Panc1 (cell line): Measurements from ENCODE around the gene NOS1AP. TPM values are rescaled to one million over a fixed set of nuclear protein-coding genes. Genes with fewer than 3 reads are reported as not detected.

ENCODE experiments used
- ATAC-seq: fragments of 200-7000 bp; cut with Tn5 transposase; 2 replicates; pipeline ENCODE4 v1.9.1; 2020; ENCODE audit warnings: mild to moderate bottlenecking, moderate library complexity
- BruUV-seq: library from RNA; stranded (reverse); fragments of 400-500 nt; replicated peaks from 2 replicates; lab custom pipeline; 2021; lab: Mats Ljungman, UMichigan
- CTCF ChIA-PET: fragments of 300-600 bp; sonication (Branson Sonifier 250); formaldehyde crosslinking; loops from one replicate; lab custom pipeline; 2022; ENCODE audit warnings: antibody characterized with exemption; lab: Charles Lee
- POLR2A ChIA-PET: fragments of 300-600 bp; sonication (Branson Sonifier 250); formaldehyde crosslinking; loops from one replicate; lab custom pipeline; 2022; ENCODE audit warnings: antibody characterized with exemption; lab: Charles Lee
- DNase-seq: peaks from one replicate; pipeline ENCODE4 v3.0.0-alpha.2; 2010; ENCODE audit warnings: low read depth, low spot score
- H3K27ac ChIP-seq: 2 replicates; pipeline ENCODE4 v1.5.1; 2011; ENCODE audit warnings: mild to moderate bottlenecking, low read length, inconsistent platforms
- H3K27me3 ChIP-seq: fragments of 200-500 bp; sonication (Bioruptor generic); 2 replicates; pipeline ENCODE4 v1.6.0; 2014; ENCODE audit warnings: low read length, inconsistent platforms; ENCODE audit not compliant: control insufficient read depth, insufficient read depth
- H3K36me3 ChIP-seq: fragments of 200-500 bp; sonication (Bioruptor generic); 2 replicates; pipeline ENCODE4 v1.5.1; 2014; ENCODE audit warnings: inconsistent platforms, mild to moderate bottlenecking, low read length, moderate library complexity; ENCODE audit not compliant: control insufficient read depth, insufficient read depth
- H3K4me1 ChIP-seq: 2 replicates; pipeline ENCODE4 v1.5.1; 2011; ENCODE audit warnings: inconsistent platforms, mild to moderate bottlenecking, low read length, moderate library complexity; ENCODE audit not compliant: control insufficient read depth, insufficient read depth
- H3K4me3 ChIP-seq, 2 experiments: 2 replicates each; pipeline ENCODE4 v1.5.1; 2011 to 2012; ENCODE audit warnings: low read depth in 2 of 2, low read length in 2 of 2, mild to moderate bottlenecking in 2 of 2, inconsistent platforms in 1 of 2, moderate library complexity in 1 of 2
- H3K9me3 ChIP-seq: fragments of 200-500 bp; sonication (Bioruptor generic); 2 replicates; pipeline ENCODE4 v1.5.1; 2014; ENCODE audit warnings: low read depth, mild to moderate bottlenecking, inconsistent platforms, low read length, moderate library complexity; ENCODE audit not compliant: control insufficient read depth, insufficient read depth
- POLR2AphosphoS5 ChIP-seq: IDR thresholded peaks from 2 replicates; pipeline ENCODE4 v1.6.1; 2012; ENCODE audit warnings: mild to moderate bottlenecking, low read depth, low read length, moderate library complexity
- REST ChIP-seq, 2 experiments: IDR thresholded peaks; 2 replicates each; pipeline ENCODE4 v1.6.1; 2011 to 2012; ENCODE audit warnings: low read depth in 2 of 2, control low read depth in 1 of 2, low read length in 1 of 2, mild to moderate bottlenecking in 1 of 2, moderate library complexity in 1 of 2; ENCODE audit not compliant: insufficient read depth in 1 of 2
- SIN3A ChIP-seq: IDR thresholded peaks from 2 replicates; pipeline ENCODE4 v1.6.1; 2012; ENCODE audit warnings: low read depth, mild to moderate bottlenecking, low read length, moderate library complexity, borderline replicate concordance; ENCODE audit not compliant: insufficient read depth
- TCF7L2 ChIP-seq: IDR thresholded peaks from 2 replicates; pipeline ENCODE4 v1.6.1; 2011; ENCODE audit warnings: mild to moderate bottlenecking, low read depth, low read length, inconsistent platforms
- in situ Hi-C: cut with HindIII; loops from 2 replicates; pipeline ENCODE4 v1.10.0; 2016; ENCODE audit warnings: low sequenced_read_pairs, low pct_unique_long_range_greater_than_20kb
- intact Hi-C: fragments of 100-400 bp; cut with micrococcal nuclease; formaldehyde crosslinking; loops from one replicate; pipeline ENCODE4 v1.10.0; 2022; ENCODE audit not compliant: unreplicated experiment
- total RNA-seq: library from RNA; stranded (reverse); gene quantifications from one replicate; pipeline ENCODE4 v1.2.1, GENCODE V29; 2021; ENCODE audit not compliant: unreplicated experiment
- TF ChIP-seq, protein P1 (sequence below): fragments of 450-650 bp; IDR thresholded peaks from 2 replicates; pipeline ENCODE4 v1.5.1; 2017; ENCODE audit warnings: mild to moderate bottlenecking

Gene NOS1AP
- total RNA-seq, 1 experiment from 2014 or later, result 27.9 TPM

- H3K27me3 ChIP-seq, result no peaks in the 10 kb centered on the region
- DNase-seq, result no peak
- in situ Hi-C loops (no loop called here), intact Hi-C loops (no loop called here)
- peak overlapping the region; percentile 31; the same call in 1 of the 2 replicates for H3K27ac ChIP-seq
- H3K9me3 ChIP-seq, result no peaks in the 10 kb centered on the region
- H3K4me1 ChIP-seq, result peaks cover 77% of the 10 kb centered on the region
- TF ChIP-seq POLR2AphosphoS5 (no peak), REST (IDR thresholded peaks at IDR 0.05; ENCODE audit: insufficient read depth in 1 of 2, low read depth in 2 of 2, low read length in 1 of 2) (no peak), TCF7L2 (no peak), SIN3A (no peak)
- TF ChIP-seq, protein P1, sequence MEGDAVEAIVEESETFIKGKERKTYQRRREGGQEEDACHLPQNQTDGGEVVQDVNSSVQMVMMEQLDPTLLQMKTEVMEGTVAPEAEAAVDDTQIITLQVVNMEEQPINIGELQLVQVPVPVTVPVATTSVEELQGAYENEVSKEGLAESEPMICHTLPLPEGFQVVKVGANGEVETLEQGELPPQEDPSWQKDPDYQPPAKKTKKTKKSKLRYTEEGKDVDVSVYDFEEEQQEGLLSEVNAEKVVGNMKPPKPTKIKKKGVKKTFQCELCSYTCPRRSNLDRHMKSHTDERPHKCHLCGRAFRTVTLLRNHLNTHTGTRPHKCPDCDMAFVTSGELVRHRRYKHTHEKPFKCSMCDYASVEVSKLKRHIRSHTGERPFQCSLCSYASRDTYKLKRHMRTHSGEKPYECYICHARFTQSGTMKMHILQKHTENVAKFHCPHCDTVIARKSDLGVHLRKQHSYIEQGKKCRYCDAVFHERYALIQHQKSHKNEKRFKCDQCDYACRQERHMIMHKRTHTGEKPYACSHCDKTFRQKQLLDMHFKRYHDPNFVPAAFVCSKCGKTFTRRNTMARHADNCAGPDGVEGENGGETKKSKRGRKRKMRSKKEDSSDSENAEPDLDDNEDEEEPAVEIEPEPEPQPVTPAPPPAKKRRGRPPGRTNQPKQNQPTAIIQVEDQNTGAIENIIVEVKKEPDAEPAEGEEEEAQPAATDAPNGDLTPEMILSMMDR, result no peak
- CTCF ChIA-PET, result no interaction called here
- H3K36me3 ChIP-seq, result no peaks in the 10 kb centered on the region
- POLR2A ChIA-PET, result no interaction called here
- no TSS peak for BruUV-seq
- no peak overlapping the region for H3K4me3 ChIP-seq
- ATAC-seq, result no peak
These were observed 164.4 kb downstream of the NOS1AP start for GRCh38 chr1:162233937-162234336.

GRCh38 chr1:162234571-162234970, 165.1 kb downstream of the NOS1AP start:
- in situ Hi-C loops (no loop called here), intact Hi-C loops (no loop called here)
- Histone ChIP-seq H3K27me3 (no peaks in the 10 kb centered on the region), H3K4me3 (no peak overlapping the region), H3K9me3 (no peaks in the 10 kb centered on the region), H3K36me3 (no peaks in the 10 kb centered on the region), H3K4me1 (peaks cover 76% of the 10 kb centered on the region), H3K27ac (peak overlapping the region; percentile 46; the same call in 1 of the 2 replicates)
- no peak for DNase-seq
- ChIA-PET CTCF (no interaction called here), POLR2A (no interaction called here)
- no peak for ATAC-seq
- no TSS peak for BruUV-seq
- TF ChIP-seq POLR2AphosphoS5, result no peak
- TF ChIP-seq REST (IDR thresholded peaks at IDR 0.05; ENCODE audit: insufficient read depth in 1 of 2, low read depth in 2 of 2, low read length in 1 of 2), result no peak
- TF ChIP-seq TCF7L2, result no peak
- TF ChIP-seq, protein P1, result no peak
- TF ChIP-seq SIN3A, result no peak
